Suppressor macrophage treated with lipopolysaccharide for 4 hours (primary cell): ENCODE results near the gene FCHO2.
"Not testable (repeated sequence)": the region's sequence is repeated elsewhere in the genome, so short reads cannot be mapped to it uniquely, and the experiment has no call there.

ENCODE experiments used
- DNase-seq: peaks from one replicate; pipeline ENCODE4 v3.0.0-alpha.2; 2020

Gene FCHO2

DNA sequence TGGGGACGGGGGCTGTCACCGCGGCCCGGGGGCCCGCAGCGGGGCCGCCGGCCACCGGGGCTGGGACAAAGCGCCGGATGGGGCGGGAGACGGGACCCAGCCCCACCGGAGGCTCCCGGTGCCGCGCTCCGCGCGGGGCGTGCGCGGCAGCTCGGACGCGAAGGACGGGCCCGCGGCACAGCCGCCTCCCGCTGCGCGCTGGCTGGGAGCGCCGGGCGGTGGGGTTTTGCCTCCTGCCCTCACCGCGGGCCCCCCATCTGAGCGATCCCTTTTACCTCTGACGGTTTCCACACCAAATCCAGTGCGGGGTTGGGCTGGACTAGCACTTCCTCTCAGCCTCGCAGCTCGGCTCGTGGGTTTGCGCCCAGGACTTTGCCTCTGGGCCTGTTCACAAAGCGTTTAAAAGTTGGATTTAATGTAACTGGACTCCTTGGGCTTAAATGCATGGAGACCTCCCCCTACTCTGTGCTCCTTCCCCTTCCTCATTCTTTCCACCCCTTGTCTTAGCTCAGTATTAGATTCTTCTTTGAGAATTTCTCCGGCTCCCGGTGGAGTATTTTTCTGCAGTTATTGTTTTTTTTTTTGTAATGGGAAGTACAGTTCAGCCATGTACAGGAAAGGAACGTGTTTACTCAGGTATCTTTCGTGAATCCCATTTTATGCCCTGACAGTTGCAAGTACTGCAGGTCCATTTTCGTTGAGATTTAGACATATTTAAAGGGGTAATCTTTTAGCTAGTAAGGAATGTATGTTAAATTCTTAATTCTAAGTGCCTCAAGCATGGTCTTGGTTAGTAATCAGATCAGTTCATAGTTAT is 691 bp downstream of the FCHO2 start:
- peak; percentile 59 for DNase-seq

DNA sequence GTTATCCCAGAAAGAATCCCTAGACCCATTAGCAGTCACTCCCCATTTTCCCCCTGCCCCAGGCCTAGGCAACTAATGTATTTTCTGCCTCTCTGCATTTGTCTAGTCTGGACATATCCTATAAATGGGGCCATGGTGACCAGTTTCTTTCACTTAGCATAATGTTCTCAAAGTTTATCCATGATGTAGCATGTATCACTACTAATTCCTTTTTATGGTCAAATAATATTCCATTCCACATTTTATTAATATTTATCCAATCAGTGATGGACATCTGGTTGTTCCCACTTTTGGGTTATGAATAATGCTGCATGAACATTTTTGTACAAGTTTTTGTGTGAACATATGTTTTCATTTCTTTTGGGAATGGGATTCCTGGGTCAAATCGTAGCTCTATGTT is 1.5 kb downstream of the FCHO2 start:
- no peak for DNase-seq

GRCh38 chr5:72959257-72959656 is 3.4 kb downstream of the FCHO2 start:
- DNase-seq: no peak

- not testable (repeated sequence) for DNase-seq
These were observed 18.6 kb downstream of the FCHO2 start for GRCh38 chr5:72974481-72974880.

GRCh38 chr5:72976810-72977209 is 21.0 kb downstream of the FCHO2 start:
- DNase-seq: not testable (repeated sequence)

GRCh38 chr5:72985719-72986118 is 29.9 kb downstream of the FCHO2 start:
- no peak for DNase-seq

DNA sequence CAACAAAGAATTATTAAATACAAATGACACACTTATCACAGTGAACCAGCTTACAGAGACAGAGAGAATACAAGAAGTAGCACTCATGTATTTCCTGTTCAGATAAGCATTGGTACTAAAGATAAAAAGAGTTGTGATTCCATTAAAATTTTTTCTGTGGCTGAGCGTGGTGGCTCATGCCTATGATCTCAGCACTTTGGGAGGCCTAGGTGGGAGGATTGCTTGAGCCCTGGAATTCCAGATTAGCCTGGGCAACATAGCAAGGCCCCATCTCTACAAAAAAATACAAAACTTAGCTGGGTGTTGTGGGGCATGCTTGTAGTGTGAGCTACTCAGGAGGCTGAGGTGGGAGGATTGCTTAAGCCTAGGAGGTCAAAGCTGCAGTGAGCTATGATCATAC is 32.9 kb downstream of the FCHO2 start:
- no peak for DNase-seq

DNA sequence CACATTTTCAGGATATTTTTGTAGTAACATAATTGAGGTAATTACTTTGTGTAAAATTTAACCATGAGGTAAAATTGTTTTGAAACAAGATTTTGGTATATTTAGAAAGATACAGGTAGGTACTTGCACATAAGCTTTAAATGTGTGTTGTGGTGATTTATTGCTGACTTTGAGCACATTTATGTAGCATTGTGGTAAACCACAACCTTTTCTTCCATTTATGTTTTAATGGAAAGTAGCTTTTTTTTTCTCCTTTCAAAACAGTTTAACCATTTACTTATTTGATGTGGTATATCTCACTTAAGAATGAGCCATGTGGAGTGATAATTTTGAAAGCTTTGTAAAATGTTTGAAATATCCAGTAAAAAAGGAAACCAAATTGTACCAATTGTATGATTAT is 35.6 kb downstream of the FCHO2 start:
- no peak for DNase-seq

DNA sequence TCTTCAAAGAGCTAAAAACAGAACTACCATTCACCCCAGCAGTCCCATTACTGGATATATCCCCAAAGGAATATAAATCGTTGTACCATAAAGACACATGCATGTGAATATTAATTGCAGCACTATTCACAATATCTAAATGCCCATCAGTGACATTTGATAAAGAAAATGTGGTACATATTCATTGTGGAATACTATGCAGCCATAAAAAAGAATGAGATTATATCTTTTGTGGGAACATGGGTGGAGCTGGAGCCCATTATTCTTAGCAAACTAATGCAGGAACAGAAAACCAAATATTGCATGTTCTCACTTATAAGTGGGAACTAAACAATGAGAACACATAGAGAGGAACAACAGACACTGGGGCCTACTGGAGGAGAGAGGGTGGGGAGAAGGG is 38.7 kb downstream of the FCHO2 start:
- DNase-seq: no peak

DNA sequence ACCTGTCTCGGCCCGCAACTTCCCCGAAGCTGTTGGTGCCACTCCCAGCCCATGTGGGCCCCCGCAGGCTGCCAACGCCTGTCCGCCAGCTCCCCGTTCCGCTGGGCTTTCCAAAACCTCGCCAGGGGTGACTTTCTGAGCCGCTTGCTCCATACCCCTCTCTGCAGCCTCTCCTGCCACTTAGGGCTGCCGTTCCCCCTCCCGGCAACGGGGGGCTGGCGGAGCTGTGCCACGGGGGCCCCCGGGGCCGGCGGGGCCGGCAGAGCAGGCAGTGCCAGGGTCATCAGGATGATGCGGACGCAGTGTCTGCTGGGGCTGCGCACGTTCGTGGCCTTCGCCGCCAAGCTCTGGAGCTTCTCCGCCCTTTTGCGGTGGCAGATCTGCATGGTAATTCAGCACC is 40.8 kb downstream of the FCHO2 start:
- no peak for DNase-seq

- no peak for DNase-seq
These were observed 44.1 kb downstream of the FCHO2 start for GRCh38 chr5:72999916-73000315.

DNA sequence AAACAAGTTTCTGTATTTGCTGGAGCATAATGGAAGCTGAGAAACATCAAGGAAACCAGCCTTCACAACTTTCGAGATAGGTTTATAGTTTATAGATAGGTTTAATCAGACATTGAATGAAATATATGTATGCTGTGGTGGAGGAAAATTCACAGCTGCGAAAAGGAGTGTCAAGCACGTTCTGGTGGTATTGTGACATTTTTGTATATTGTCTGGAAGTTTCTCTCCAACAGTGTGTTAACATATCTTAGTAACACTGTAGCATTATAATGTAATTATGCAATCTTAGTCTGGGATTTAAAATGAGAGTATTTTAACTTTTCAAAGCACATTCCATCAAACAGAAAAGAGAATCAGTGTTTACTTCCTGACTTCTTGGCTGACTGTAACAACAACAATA is 50.0 kb downstream of the FCHO2 start:
- DNase-seq: no peak

- no peak for DNase-seq
These were observed 51.2 kb downstream of the FCHO2 start for GRCh38 chr5:73007051-73007450.

GRCh38 chr5:73008831-73009230 is 53.0 kb downstream of the FCHO2 start:
- DNase-seq: no peak

GRCh38 chr5:73011612-73012011 is 55.8 kb downstream of the FCHO2 start:
- DNase-seq: not testable (repeated sequence)

DNA sequence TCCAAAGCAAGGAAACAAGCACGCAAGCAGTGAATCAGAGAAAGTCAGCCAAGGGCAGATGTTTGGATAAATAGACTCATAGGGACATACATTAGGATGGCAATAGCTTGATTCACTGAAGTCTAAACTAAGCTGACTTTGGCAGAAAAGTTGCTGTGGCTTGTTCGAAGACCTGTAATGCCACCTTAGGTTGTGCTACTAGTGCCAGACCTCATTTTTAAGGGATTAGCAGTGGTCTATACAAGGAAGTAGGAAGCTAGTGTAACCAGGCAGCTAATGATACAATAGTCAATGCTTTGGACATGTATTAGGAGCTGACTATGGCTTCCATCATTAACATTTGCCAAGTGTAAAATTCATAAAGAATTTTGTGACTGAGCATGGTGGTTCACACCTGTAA is 63.1 kb downstream of the FCHO2 start:
- no peak for DNase-seq

GRCh38 chr5:73019766-73020165 is 63.9 kb downstream of the FCHO2 start:
- no peak for DNase-seq

DNA sequence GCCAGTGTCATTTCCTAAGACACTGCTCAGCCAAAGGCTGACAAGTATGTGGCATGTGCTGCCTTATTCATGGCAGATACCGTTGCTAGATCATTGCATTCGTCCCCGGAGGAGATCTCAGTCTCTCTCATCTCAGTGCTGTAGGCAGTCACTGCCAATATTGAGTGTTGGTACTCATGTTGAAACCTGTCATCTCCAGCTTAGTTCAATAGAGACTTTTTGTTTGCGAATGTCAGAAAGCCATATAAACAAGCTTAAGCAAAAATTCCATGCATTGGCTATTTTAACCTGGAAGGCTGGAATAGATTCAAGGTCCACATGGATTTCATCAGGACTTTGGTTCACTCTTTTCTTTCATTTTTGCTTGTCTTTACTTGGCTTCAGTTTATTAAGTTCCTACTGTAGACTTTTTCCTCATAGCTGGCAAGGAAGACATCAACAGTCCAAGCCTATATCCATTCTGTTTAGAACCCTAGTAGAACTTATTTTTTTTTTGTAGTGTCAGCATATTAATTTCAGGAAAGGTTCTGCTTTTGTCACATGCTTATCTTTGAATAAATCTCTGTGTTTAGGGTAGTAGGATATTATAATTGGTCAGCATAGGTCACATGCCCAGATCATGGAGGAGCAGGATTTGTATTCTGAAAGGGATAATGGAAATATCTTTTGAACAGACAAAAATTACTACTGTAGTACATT is 66.8 kb downstream of the FCHO2 start:
- DNase-seq: no peak

DNA sequence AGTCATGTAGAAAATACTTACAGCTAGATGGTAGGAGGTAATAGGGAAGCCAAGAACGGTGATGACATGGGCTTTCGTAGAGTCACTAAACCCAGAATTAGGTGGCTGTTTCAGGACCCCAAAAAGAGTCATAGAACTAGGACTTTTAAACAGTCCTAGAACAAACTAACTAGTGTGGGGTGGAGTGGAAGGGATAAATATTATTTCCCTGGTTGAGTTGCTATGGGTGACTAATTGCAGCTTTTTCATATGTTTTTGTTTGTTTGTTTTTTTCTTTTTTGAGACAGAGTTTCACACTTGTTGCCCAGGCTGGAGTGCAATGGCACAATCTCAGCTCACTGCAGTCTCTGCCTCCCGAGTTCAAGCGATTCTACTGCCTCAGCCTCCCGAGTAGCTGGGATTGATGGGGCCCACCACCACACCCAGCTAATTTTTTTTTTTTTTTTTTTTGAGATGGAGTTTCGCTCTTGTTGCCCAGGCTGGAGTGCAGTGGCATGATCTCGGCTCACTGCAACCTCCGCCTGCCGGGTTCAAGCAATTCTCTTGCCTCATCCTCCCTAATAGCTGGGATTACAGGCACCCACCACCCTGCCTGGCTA is 69.2 kb downstream of the FCHO2 start:
- not testable (repeated sequence) for DNase-seq

GRCh38 chr5:73027361-73027760 is 71.5 kb downstream of the FCHO2 start:
- DNase-seq: no peak

DNA sequence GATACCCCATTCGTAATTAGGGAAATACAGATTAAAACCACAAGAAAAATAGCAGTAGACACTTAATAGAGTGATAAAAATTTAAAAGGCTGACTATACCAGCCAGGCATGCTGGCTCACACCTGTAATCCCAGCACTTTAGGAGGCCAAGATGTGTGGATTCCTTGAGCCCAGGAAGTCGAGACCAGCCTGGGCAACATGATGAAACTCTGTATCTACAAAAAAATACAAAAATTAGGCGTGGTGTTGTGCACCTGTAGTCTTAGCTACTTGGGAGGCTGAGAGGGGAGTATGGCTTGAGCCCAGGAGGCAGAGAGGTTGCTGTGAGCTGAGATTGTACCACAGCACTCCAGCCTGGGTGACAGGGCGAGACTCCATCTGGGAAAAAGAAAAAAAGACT is 72.0 kb downstream of the FCHO2 start:
- no peak for DNase-seq

GRCh38 chr5:73028991-73029595 is 73.3 kb downstream of the FCHO2 start:
- no peak for DNase-seq

DNA sequence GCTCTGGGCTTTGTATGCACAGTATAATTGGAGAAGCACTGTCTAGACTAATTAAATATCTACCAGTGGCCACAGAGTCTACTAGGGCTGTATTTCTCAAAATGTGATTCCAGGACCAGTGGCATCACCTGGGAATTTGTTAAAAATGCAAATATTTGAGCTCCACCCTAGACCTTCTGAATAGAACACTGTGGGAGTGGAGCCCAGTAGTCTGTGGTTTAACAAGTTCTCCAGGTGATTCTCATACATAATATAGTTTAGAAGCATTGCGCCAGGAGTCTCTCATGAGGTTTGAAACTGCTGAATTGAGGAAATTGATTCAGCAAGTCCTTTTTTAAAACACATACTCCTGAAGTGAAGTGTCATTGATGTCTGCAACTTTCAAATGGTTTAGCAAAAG is 74.7 kb downstream of the FCHO2 start:
- no peak for DNase-seq

DNA sequence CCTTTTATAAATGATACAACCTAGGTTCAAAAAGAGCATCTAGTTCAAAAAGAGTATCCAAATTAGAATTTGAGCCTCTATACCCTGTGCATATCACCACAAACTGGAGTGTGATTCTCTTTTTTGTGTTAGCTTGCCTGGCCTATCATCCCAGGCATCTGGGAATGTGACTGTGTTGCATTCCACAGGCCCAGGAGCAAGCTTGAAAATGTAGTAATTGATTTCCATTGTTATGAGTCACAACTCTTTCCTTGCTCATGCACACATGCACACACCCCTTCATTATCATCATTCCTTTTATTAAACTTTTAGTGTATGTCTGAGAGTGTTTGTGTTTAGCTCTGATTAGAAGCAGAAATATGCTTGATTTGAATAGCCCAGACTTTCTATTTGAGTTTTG is 75.2 kb downstream of the FCHO2 start:
- DNase-seq: no peak
